IgD-negative memory B cell (primary cell): ENCODE data around the gene GNAL. TPM values are rescaled to one million over a fixed set of nuclear protein-coding genes. Genes with fewer than 3 reads are reported as not detected.
A peak's percentile ranks its signal among the peaks of the same experiment; 100 is the strongest.

Experiments
- H3K27ac Mint-ChIP-seq, 3 donors: one replicate each; pipeline ENCODE4 v1.8.0; 2020 to 2022; ENCODE audit warnings: mild to moderate bottlenecking in 3 of 3, mixed read lengths in 3 of 3, moderate library complexity in 1 of 3
- H3K27me3 Mint-ChIP-seq: one replicate; pipeline ENCODE4 v1.8.0; 2021; ENCODE audit warnings: mixed read lengths
- H3K36me3 Mint-ChIP-seq: one replicate; pipeline ENCODE4 v1.8.0; 2020; ENCODE audit warnings: mild to moderate bottlenecking, mixed read lengths
- H3K4me1 Mint-ChIP-seq, 3 donors: one replicate each; pipeline ENCODE4 v1.8.0; 2020 to 2022; ENCODE audit warnings: mixed read lengths in 3 of 3, mild to moderate bottlenecking in 1 of 3
- H3K4me3 Mint-ChIP-seq, 4 donors: one replicate each; pipeline ENCODE4 v1.8.0; 2020 to 2022; ENCODE audit warnings: mild to moderate bottlenecking in 4 of 4, mixed read lengths in 4 of 4, moderate library complexity in 3 of 4
- H3K9me3 Mint-ChIP-seq, 3 donors: one replicate each; pipeline ENCODE4 v1.8.0; 2020 to 2021; ENCODE audit warnings: mixed read lengths in 3 of 3, mild to moderate bottlenecking in 1 of 3
- polyA plus RNA-seq: library from polyadenylated mRNA; unstranded; fragments of 300-500 nt; fragmentation: Illumina TruSeq; gene quantifications from one replicate; pipeline ENCODE4 v1.2.3, GENCODE V29; 2021

The GNAL gene
- polyA plus RNA-seq, 1 donor from 2014 or later: 0.20 TPM

- Mint-ChIP-seq H3K27me3 (peaks cover 41% of the 10 kb centered on the region), H3K36me3 (no peaks in the 10 kb centered on the region), H3K4me1 (peaks cover 0 to 8% (median 6%) of the 10 kb centered on the region in 3 donors), H3K9me3 (peaks cover 0 to 3% (median 0%) of the 10 kb centered on the region in 3 donors), H3K4me3 (peak overlapping the region in 2 of 4 donors; percentile 68 to 70), H3K27ac (no peak overlapping the region)
Observed at GRCh38 chr18:11752116-11752911, 63.2 kb downstream of the GNAL start.

- peaks cover 0 to 3% (median 0%) of the 10 kb centered on the region in 3 donors for H3K9me3 Mint-ChIP-seq
- no peak overlapping the region for H3K27ac Mint-ChIP-seq
- H3K4me3 Mint-ChIP-seq: no peak overlapping the region
- peaks cover 37% of the 10 kb centered on the region for H3K27me3 Mint-ChIP-seq
- H3K4me1 Mint-ChIP-seq: peaks cover 0 to 8% (median 6%) of the 10 kb centered on the region in 3 donors
- H3K36me3 Mint-ChIP-seq: no peaks in the 10 kb centered on the region
Observed at GRCh38 chr18:11754979-11755378, 65.9 kb downstream of the GNAL start.

- Mint-ChIP-seq H3K36me3 (no peaks in the 10 kb centered on the region), H3K4me3 (no peak overlapping the region), H3K27me3 (peaks cover 21% of the 10 kb centered on the region), H3K27ac (no peak overlapping the region), H3K4me1 (peaks cover 0 to 5% (median 2%) of the 10 kb centered on the region in 3 donors), H3K9me3 (no peaks in the 10 kb centered on the region)
Observed at GRCh38 chr18:11757084-11757590, 68.1 kb downstream of the GNAL start.

- no peaks in the 10 kb centered on the region for H3K4me1 Mint-ChIP-seq
- no peak overlapping the region for H3K4me3 Mint-ChIP-seq
- peaks cover 7% of the 10 kb centered on the region for H3K27me3 Mint-ChIP-seq
- no peaks in the 10 kb centered on the region for H3K36me3 Mint-ChIP-seq
- no peak overlapping the region for H3K27ac Mint-ChIP-seq
- no peaks in the 10 kb centered on the region for H3K9me3 Mint-ChIP-seq
Observed at GRCh38 chr18:11759456-11759855, 70.4 kb downstream of the GNAL start.

- no peaks in the 10 kb centered on the region for H3K36me3 Mint-ChIP-seq
- H3K4me3 Mint-ChIP-seq: no peak overlapping the region
- H3K4me1 Mint-ChIP-seq: no peaks in the 10 kb centered on the region
- H3K9me3 Mint-ChIP-seq: no peaks in the 10 kb centered on the region
- no peak overlapping the region for H3K27ac Mint-ChIP-seq
- peaks cover 5% of the 10 kb centered on the region for H3K27me3 Mint-ChIP-seq
Observed at GRCh38 chr18:11760498-11761167, 71.6 kb downstream of the GNAL start.

- H3K9me3 Mint-ChIP-seq: no peaks in the 10 kb centered on the region
- peak overlapping the region in 1 of 3 donors; percentile 17 for H3K27ac Mint-ChIP-seq
- no peaks in the 10 kb centered on the region for H3K36me3 Mint-ChIP-seq
- H3K4me1 Mint-ChIP-seq: no peaks in the 10 kb centered on the region
- H3K4me3 Mint-ChIP-seq: peak overlapping the region in 1 of 4 donors; percentile 1
- peaks cover 3% of the 10 kb centered on the region for H3K27me3 Mint-ChIP-seq
Observed at GRCh38 chr18:11761553-11761952, 72.5 kb downstream of the GNAL start.

GRCh38 chr18:11762429-11762828, 73.4 kb downstream of the GNAL start:
- no peak overlapping the region for H3K27ac Mint-ChIP-seq
- no peaks in the 10 kb centered on the region for H3K9me3 Mint-ChIP-seq
- peaks cover 2% of the 10 kb centered on the region for H3K27me3 Mint-ChIP-seq
- no peak overlapping the region for H3K4me3 Mint-ChIP-seq
- no peaks in the 10 kb centered on the region for H3K4me1 Mint-ChIP-seq
- H3K36me3 Mint-ChIP-seq: no peaks in the 10 kb centered on the region

- H3K27me3 Mint-ChIP-seq: no peaks in the 10 kb centered on the region
- no peaks in the 10 kb centered on the region for H3K4me1 Mint-ChIP-seq
- H3K9me3 Mint-ChIP-seq: no peaks in the 10 kb centered on the region
- peak overlapping the region in 1 of 4 donors; percentile 71 for H3K4me3 Mint-ChIP-seq
- no peaks in the 10 kb centered on the region for H3K36me3 Mint-ChIP-seq
- no peak overlapping the region for H3K27ac Mint-ChIP-seq
Observed at GRCh38 chr18:11767329-11767728, 78.3 kb downstream of the GNAL start.

GRCh38 chr18:11767935-11768334, 78.9 kb downstream of the GNAL start:
- Mint-ChIP-seq H3K9me3 (no peaks in the 10 kb centered on the region), H3K4me1 (no peaks in the 10 kb centered on the region), H3K36me3 (peaks cover 2% of the 10 kb centered on the region), H3K27ac (no peak overlapping the region), H3K27me3 (peaks cover 3% of the 10 kb centered on the region), H3K4me3 (no peak overlapping the region)

GRCh38 chr18:11775436-11776174, 86.5 kb downstream of the GNAL start:
- Mint-ChIP-seq H3K27ac (no peak overlapping the region), H3K27me3 (peaks cover 7% of the 10 kb centered on the region), H3K36me3 (peaks cover 2% of the 10 kb centered on the region), H3K9me3 (no peaks in the 10 kb centered on the region), H3K4me1 (no peaks in the 10 kb centered on the region), H3K4me3 (no peak overlapping the region)

- Mint-ChIP-seq H3K27ac (no peak overlapping the region), H3K4me3 (no peak overlapping the region), H3K36me3 (no peaks in the 10 kb centered on the region), H3K4me1 (no peaks in the 10 kb centered on the region), H3K27me3 (peaks cover 5% of the 10 kb centered on the region), H3K9me3 (peaks cover 0 to 1% (median 0%) of the 10 kb centered on the region in 3 donors)
Observed at GRCh38 chr18:11780042-11780441, 91.0 kb downstream of the GNAL start.

- peaks cover 7% of the 10 kb centered on the region for H3K27me3 Mint-ChIP-seq
- H3K36me3 Mint-ChIP-seq: no peaks in the 10 kb centered on the region
- no peak overlapping the region for H3K27ac Mint-ChIP-seq
- H3K4me3 Mint-ChIP-seq: no peak overlapping the region
- H3K4me1 Mint-ChIP-seq: no peaks in the 10 kb centered on the region
- peaks cover 0 to 1% (median 0%) of the 10 kb centered on the region in 3 donors for H3K9me3 Mint-ChIP-seq
Observed at GRCh38 chr18:11783716-11784331, 94.8 kb downstream of the GNAL start.

GRCh38 chr18:11784674-11785304, 95.7 kb downstream of the GNAL start:
- H3K9me3 Mint-ChIP-seq: peaks cover 0 to 1% (median 0%) of the 10 kb centered on the region in 3 donors
- H3K27ac Mint-ChIP-seq: no peak overlapping the region
- H3K4me1 Mint-ChIP-seq: peaks cover under 1 to 5% (median 3%) of the 10 kb centered on the region in 3 donors

GRCh38 chr18:11785444-11786055, 96.5 kb downstream of the GNAL start:
- Mint-ChIP-seq H3K9me3 (peaks cover 0 to 1% (median 0%) of the 10 kb centered on the region in 3 donors), H3K27me3 (peaks cover 3% of the 10 kb centered on the region), H3K4me1 (peaks cover 5 to 11% (median 8%) of the 10 kb centered on the region in 3 donors), H3K4me3 (no peak overlapping the region), H3K36me3 (no peaks in the 10 kb centered on the region), H3K27ac (no peak overlapping the region)

More at GRCh38 chr18:11784674-11785304, 95.7 kb downstream of the GNAL start:
- no peaks in the 10 kb centered on the region for H3K36me3 Mint-ChIP-seq
- H3K27me3 Mint-ChIP-seq: peaks cover 3% of the 10 kb centered on the region
- H3K4me3 Mint-ChIP-seq: no peak overlapping the region
